Cardiac fibroblast (primary cell): ENCODE results near the gene CPNE8.

ENCODE experiments used
- DNase-seq, 2 donors: peaks; one replicate each; pipeline versions ENCODE4 v3.0.0 to v3.0.0-alpha.2; 2010; ENCODE audit warnings: low read depth in 2 of 2
- H3K4me3 ChIP-seq, 2 donors: replicated peaks in 1 of 2; 1 replicate in 1 of 2; 2 replicates in 1 of 2; pipeline ENCODE4 v1.5.1; 2011; ENCODE audit warnings: low read depth in 2 of 2, low read length in 2 of 2, mild to moderate bottlenecking in 2 of 2, moderate library complexity in 1 of 2
- CTCF ChIP-seq: IDR thresholded peaks from one replicate; pipeline ENCODE4 v1.5.1; 2011; ENCODE audit warnings: low read depth, mild to moderate bottlenecking, low read length, inconsistent platforms

CPNE8 gene

GRCh38 chr12:38905480-38906351 is at the start of gene CPNE8:
Gene CPNE8, minus strand, starts transcription at chr12:38905591. Its CDS starts 57 bp downstream, at chr12:38905534.
- peak; percentile 79 to 85 for DNase-seq
- TF ChIP-seq CTCF, result no peak

GRCh38 chr12:38954238-38954873 is 49.0 kb upstream of the CPNE8 start:
- no peak for TF ChIP-seq CTCF
- no peak for DNase-seq
- no peak overlapping the region for H3K4me3 ChIP-seq

More at GRCh38 chr12:38905480-38906351, at the start of gene CPNE8:
- H3K4me3 ChIP-seq, result peak within 1 kb of the TSS; percentile 78 to 83

DNA sequence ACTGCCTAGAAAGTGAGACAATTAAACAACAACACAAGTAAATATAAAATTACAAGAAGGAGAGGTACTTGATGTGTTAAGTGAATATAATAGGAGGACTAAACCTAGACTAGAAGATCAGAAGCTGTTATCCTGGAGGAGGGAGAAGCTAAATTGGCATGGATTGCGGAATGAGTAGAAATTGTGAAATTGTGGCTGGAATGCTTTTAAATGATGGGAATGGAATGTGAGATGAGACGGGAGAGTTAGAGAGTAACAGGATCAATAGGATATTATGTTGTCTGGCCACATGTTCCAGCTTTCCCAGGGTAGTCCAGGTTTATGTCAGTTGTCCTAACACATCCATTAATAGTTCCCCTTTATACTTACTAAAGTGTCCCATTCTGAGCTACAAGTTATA is 44.0 kb upstream of the CPNE8 start:
- H3K4me3 ChIP-seq, result no peak overlapping the region
- TF ChIP-seq CTCF, result no peak
- no peak for DNase-seq

DNA sequence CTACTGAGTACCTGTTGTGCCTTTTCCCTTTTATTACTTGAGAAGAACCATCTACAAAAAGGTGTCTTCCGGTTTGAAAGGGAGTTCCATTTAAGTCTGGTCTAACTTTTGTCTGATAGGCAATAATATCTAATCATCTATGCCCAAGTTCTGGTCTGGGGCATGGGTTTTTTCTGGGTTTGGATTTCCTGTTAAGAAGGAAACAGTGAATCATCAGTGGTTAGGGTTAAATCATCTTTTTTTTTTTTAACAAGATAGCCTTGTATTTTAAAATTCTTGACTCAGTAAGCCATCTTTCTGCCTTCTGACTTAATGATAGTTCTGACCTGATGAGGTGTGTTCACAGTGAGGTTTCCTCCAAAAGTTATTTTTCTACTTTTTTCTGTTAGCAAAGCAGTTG is 29.3 kb upstream of the CPNE8 start:
- no peak overlapping the region for H3K4me3 ChIP-seq
- peak in 1 of 2 donors; percentile 6 for DNase-seq
- TF ChIP-seq CTCF, result no peak

GRCh38 chr12:38934078-38934584 is 28.7 kb upstream of the CPNE8 start:
- H3K4me3 ChIP-seq, result no peak overlapping the region
- DNase-seq, result no peak
- no peak for TF ChIP-seq CTCF

- no peak for TF ChIP-seq CTCF
- H3K4me3 ChIP-seq, result no peak overlapping the region
- no peak for DNase-seq
Observed at GRCh38 chr12:38932320-38932719, 26.9 kb upstream of the CPNE8 start.
